ENCODE data around the gene FBRS. TPM values are rescaled to one million over a fixed set of nuclear protein-coding genes. Genes with fewer than 3 reads are reported as not detected.
A peak's percentile ranks its signal among the peaks of the same experiment; 100 is the strongest.

The FBRS gene
- total and polyA plus RNA-seq, 10 of the 15 experiments (the other 5 are each of a cell fraction or from before 2014, with no cell fraction given), result 0.45 to 87.6 (median 14.6) TPM

- TF ChIP-seq PRDM15 (CRISPR knock-in tag; IDR thresholded peaks at IDR 0.05) (no peak), ZNF24 (IDR thresholded peaks at IDR 0.05) (peak; percentile 59; the same call in 1 of the 2 replicates)
Observed at GRCh38 chr16:30657866-30658730, at the start of gene FBRS (continued).

- Histone ChIP-seq H2AFZ (ENCODE audit: control insufficient read depth, low read depth, low read length) (peak overlapping the region; percentile 97), H3K4me2 (ENCODE audit: control insufficient read depth, insufficient read depth) (peak overlapping the region; percentile 48), H3K79me2 (ENCODE audit: control insufficient read depth, insufficient read depth, low read length) (peaks cover 15% of the 10 kb centered on the region), H3K9me3 (replicated peaks; ENCODE audit: control insufficient read depth, insufficient read depth, low read length) (no peaks in the 10 kb centered on the region), H4K20me1 (ENCODE audit: control insufficient read depth, insufficient read depth) (no peaks in the 10 kb centered on the region), H3K36me3 (ENCODE audit: control insufficient read depth in 2 of 2, insufficient read depth in 2 of 2, low read length in 1 of 2) (peaks cover 3 to 9% of the 10 kb centered on the region in 2 experiments; a peak in 3 of 4 replicates), H3K9ac (ENCODE audit: control insufficient read depth, insufficient read depth, low read length) (peak overlapping the region; percentile 100), H3K27ac (ENCODE audit: control insufficient read depth, insufficient read depth) (peak overlapping the region; percentile 96), H3K4me3 (peak overlapping the region; percentile 98), H3K27me3 (replicated peaks in 1 of 2; ENCODE audit: control insufficient read depth in 2 of 2, insufficient read depth in 2 of 2, low read length in 1 of 2) (no peaks in the 10 kb centered on the region), H3K4me1 (ENCODE audit: control insufficient read depth, insufficient read depth, low read length) (peaks cover 4% of the 10 kb centered on the region)
- BruUV-seq (replicated peaks), result no TSS peak
- ATAC-seq, result peak; percentile 78
- TF ChIP-seq IKZF2 (IDR thresholded peaks at IDR 0.05) (0 out of 4 replicates have a peak, but pooled peaks of 1 of the 2 experiments have one; percentile 2), POLR2A (IDR thresholded peaks at IDR 0.05; ENCODE audit: low read depth, low read length) (peak; percentile 73; the same call in 1 of the 2 replicates), EP300 (IDR thresholded peaks at IDR 0.05; ENCODE audit: borderline replicate concordance in 1 of 2, control insufficient read depth in 1 of 2, low read depth in 2 of 2, low read length in 2 of 2) (no peak), RELA (IDR thresholded peaks at IDR 0.05; ENCODE audit: borderline replicate concordance, partially characterized antibody) (peak; percentile 5), MTA3 (IDR thresholded peaks at IDR 0.05; ENCODE audit: borderline replicate concordance, low read length) (no peak), BHLHE40 (IDR thresholded peaks at IDR 0.05; ENCODE audit: borderline replicate concordance in 1 of 2, low read depth in 2 of 2, low read length in 1 of 2) (peak in 1 of 2 experiments; percentile 21; a peak in 1 of 4 replicates), TAF1 (IDR thresholded peaks at IDR 0.05; ENCODE audit: borderline replicate concordance, low read depth, low read length) (0 out of 2 replicates have a peak, but pooled peaks have one; percentile 16), BACH1 (IDR thresholded peaks at IDR 0.05; ENCODE audit: borderline replicate concordance) (0 out of 2 replicates have a peak, but pooled peaks have one; percentile 61)
- CTCF ChIA-PET, result interaction anchor here (0.8 to 5.1 kb wide), 13 partner anchors 9 to 190 kb away, joined by 3 to 54 read pairs (median 4); partner anchors contain the start of gene DCTPP1
- peak; percentile 47 for FAIRE-seq
- DNase-seq (ENCODE audit: low read depth, low spot score), result no peak
- in situ Hi-C loops (cut with MboI), result no loop called here
- POLR2A ChIA-PET, result interaction anchor here (0.5 to 2.6 kb wide), 15 partner anchors 8 to 466 kb away, joined by 3 to 9 read pairs (median 5); partner anchors contain the start of gene ZNF688
- RAD21 ChIA-PET (ENCODE audit: unreplicated experiment), result interaction anchor here (0.9 to 2.6 kb wide), 6 partner anchors 11 to 200 kb away, joined by 3 to 9 read pairs (median 3); partner anchors contain the start of genes DCTPP1 and SEPHS2
- SMC1A ChIA-PET (ENCODE audit: uncharacterized antibody, unreplicated experiment), result interaction anchor here (0.9 to 3.4 kb wide), 14 partner anchors 10 to 193 kb away, joined by 3 to 16 read pairs (median 4); partner anchors contain the start of gene DCTPP1
- intact Hi-C loops (cut with micrococcal nuclease; ENCODE audit: unreplicated experiment), result no loop called here
- 11% methylated on average over 40 of the region's 40 CpGs for WGBS (ENCODE audit: insufficient coverage, insufficient replicate concordance, low lambda C conversion rate, missing lambda C conversion rate)
Observed at GRCh38 chr16:30609002-30609925, 49.0 kb upstream of the FBRS start.
